ENCODE measurements around the gene PTRHD1. TPM values are rescaled to one million over a fixed set of nuclear protein-coding genes. Genes with fewer than 3 reads are reported as not detected.

Gene PTRHD1, protein sequence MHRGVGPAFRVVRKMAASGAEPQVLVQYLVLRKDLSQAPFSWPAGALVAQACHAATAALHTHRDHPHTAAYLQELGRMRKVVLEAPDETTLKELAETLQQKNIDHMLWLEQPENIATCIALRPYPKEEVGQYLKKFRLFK
- 41.9 and 51.6 TPM in 2 replicates for total RNA-seq (2014; rRNA removed; shearing (Covaris generic))

DNA sequence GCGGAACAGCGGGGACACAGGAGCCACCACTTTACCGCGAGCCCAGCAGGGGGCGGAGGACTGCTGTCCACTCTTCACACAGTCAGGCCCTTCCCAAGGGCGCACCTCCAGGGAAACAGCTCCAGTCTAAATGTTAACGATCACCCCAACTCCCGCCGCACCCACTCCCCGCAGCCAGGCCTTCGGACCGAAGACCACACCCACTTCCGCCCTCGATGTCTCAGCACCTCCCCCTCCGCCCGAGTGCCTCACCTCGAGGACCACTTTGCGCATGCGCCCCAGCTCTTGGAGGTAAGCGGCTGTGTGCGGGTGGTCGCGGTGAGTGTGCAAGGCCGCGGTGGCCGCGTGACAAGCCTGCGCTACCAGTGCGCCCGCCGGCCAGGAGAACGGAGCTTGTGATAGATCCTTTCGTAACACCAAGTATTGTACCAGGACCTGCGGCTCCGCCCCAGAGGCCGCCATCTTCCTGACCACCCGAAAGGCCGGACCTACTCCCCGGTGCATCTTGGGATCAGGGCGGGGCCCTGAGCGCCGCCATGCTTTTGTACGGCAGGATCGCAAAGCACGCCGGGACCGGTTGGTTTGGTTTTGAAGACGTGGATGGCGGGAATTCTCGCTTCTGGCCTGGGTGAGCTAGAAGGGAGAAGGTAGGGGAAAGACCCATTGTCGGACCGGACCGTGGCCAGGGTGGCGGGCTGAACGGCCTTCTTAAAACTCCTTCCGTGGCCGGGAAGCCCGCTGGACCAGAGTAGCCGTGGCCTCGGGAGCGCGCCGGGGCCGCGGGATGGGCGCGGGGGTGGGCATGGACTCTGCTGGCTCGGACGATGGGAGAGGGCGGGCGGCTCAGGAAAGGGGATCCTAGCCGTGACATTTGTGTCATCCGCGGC is at the start of gene PTRHD1, which contains the start of gene CENPO:
Gene PTRHD1, minus strand, starts transcription at position 518 of the 887 bp plus-strand sequence. Its CDS starts 14 bp downstream, at position 504.
Gene CENPO, plus strand, starts transcription at position 552 of the 887 bp plus-strand sequence. CDS start 495 bp downstream, outside the sequence.
- peak; percentile 96 for DNase-seq (ENCODE audit: low spot score)

DNA sequence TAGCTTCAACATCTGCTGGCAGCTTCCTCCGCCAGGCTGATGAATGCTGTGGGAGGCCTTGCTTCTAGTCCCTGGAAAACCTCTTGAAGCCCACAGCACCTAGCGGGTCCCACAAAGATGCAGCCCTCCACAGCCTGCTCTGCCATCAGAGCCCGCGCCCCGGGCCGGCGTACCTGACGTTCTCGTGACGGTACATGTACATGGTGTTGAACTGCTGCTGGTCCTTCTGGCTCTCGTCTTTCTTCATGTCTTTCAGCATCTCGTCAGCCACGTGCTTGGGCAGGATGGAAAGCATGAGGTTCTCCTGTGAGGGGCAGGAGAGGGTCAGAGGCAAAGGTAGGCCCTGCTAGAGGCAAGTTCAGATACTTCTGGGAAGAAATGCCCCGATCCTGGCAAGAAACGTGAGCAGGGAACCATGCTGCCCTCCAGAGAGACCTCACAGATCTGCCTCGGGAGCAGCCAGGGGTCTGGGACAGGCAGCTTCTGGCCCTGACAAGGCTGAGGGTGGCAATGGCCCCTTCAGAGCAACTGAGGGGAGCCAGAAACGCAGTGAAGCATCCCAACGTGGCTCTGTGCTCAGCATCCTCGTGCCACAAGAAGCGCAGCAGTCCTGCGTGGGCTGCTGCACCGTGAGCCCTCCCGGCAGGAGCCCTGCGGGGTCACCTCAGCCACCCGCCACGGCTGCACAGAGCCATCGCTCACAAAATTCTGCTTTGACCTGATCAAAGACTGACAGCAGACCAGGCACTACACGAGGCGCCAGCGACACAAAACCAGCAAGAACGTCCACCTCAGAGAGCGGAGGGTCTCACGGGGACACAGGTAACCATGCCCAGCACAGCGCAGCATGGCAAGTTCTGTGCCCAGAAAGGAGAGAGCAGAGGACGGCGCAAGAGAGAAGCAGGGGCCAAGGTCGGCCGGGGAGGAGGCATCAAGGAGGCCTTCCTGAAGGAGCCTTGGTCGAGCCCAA is 49.2 kb upstream of the PTRHD1 start:
- no peak for DNase-seq (ENCODE audit: low spot score)

DNA sequence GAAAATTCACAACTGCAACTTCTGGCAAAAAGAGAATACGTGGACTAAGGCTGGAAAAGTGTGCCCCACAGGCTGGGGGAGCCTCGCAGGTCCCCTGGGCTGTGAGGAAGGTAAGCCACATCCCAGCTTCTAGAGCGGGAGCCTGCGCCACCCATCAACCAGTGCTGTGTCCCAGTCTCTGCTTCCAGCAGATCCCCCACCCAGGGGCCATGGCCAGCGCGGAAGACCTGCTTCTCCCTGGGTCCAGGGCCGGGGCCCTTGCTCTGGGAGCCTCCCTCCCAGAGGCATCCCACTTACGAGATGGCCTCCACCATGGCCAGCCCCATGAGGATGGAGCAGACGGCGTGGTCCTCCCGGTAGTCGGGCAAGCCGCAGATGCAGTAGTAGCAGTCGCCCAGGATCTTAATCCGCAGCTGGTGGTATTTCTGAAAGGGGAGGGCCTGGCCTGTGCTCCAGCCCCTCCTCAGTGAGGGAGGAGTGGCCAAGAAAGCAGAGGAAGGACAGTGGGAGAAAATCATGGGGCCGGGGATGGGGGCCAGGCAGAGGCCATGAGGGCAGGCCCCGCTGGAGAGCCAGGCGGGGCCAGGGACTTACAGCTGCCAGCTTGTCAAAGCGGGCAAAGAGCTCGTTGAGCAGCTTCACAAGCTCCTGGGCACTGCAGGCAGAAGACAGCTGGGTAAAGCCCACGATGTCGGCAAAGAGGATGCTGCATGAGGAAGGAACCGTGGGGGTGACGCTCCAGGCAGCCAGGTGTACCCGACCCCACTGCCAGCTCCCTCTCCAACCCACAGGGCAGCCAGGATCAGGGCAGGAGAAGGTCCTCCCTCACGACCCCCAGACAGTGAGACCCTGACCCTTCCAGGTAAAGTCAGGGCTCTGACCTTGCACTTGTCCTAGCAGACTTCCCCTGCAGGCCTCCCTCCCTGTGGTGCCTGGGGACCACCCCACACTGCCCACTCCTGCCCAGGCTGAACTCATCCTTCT is 48.1 kb upstream of the PTRHD1 start:
- DNase-seq (ENCODE audit: low spot score) = no peak

DNA sequence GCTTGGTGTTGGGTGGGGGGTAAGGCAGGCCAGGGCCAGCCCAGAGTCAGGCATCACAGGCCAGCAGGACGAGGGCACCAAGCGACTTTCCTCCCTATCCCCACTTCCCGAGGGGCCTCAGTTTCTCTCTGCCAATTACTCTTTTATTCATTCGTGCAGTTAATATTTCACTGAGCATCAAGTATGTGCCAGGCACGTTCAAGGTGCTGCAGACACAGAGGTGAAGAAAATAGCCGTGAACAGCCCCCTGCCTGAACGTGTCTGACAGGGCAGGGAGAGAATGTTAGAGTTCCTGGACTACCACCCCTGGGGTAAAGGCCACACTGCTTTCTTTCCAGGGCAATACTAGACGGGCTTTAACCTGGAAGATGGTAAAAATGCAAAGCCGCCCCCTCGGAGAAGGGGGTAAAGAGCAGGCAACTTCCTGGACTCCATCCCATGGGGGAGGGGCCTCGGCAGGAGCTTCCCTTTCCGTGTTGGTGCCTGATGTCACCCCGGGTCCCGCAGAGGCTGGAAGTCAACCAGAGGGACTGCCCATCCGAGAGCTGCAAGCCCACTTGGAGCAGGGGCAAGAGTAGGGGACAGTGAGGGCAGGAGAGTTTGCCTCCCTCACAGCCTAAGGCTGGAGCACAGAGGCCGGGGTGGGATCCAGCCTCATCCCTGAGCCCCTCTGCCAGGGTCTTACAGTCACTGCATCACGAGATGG is 47.1 kb upstream of the PTRHD1 start:
- DNase-seq (ENCODE audit: low spot score) = no peak

DNA sequence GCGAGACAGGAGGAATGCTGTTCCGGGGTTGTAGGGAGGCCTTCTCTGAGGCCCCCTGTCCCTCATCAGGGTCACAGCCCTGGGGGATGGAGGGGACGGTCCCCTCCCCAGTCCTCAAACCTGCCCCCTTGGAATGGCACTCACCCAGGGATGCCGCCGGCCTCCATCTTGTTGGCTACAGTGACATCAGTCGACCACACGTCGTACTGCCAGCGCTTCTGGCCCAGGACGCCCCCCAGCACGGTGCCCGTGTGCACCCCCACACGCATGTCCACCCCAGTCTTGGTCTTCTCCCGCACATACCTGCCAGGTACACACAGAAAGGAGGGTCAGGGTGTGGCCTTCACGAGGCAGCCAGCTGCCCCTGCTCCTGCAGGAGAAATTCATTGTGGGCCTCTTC is 46.5 kb upstream of the PTRHD1 start:
- no peak for DNase-seq (ENCODE audit: low spot score)

DNA sequence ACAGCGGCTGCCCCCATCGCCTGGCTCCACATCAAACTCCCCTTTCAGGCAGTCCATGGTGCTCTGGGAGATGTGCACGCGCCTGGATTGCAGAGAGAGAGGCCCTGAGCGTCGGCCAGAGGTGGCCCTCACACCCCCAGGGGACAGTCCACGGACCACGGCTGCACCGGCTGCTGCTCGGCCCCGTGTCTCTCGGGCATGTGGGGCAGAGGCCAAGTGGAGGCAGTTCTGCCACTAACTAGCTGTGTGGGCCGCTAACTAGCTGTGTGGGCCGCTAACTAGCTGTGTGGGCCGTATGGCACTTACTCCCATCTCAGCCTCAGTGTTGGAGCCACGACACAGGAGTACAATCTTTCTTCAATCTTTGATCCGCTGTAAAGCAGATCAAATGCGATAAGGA is 45.4 kb upstream of the PTRHD1 start:
- no peak for DNase-seq (ENCODE audit: low spot score)

DNA sequence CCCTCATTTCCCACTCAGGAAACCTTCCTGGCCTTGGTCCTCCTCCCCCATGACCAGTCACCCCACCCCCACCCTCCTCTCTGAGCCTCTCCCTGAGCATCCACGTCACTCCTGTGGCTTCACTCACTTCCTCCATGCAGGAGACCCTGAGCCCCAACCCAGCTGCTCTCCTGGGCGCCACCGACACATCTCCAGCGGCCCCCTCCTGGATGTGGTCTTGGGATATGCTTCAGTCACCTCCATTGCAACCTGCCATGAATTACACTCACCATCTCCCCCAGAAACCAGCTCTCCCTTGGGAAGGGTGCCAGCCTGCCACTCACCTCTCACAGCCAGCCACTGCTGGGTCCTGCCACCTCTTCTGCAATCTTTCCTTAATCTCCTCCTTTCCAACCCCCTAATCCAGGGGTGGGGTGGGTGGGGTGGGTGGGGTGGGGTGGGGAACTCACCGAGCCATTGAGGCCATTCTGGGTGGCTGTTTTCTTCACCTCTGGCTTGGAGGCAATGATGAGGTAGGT is 44.9 kb upstream of the PTRHD1 start:
- no peak for DNase-seq (ENCODE audit: low spot score)

DNA sequence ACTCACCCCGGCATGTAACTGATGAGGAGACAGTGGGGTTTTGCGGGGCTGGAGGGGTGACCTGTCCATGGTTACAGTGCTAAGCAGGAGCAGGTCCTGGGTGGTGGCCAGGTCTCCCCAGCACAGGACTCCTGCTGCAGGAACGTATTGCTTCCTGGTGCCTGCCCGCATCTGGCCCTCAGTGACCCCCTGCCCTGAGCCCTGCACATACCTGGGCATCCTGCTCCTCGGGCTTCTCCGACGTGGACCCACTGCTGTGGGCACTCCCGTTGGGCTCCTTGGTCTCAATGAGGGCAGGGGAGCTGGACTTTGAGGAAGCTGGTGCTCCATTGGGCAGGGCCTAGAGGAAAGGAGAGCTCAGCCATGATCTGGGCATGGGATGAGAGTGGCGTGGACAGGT is 43.5 kb upstream of the PTRHD1 start:
- DNase-seq (ENCODE audit: low spot score) = no peak

DNA sequence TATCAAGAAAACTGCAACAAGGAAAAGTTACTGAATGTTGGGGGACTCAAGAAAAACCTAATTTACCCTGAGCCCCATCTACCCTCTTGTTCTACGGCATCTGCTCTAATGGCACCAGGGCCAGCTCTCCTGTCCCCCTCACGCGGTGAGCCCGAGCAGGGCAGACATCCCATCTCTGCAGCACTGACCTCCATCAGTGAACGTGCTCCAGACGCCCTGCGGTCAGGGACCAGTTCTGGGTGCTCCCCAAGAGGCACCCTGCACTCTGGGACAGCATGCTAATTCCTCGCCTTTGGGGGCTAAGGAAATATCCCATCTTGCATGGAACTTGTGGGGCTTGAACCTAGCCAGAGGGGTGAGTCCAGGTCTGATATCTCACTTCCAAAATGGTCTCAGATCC is 43.0 kb upstream of the PTRHD1 start:
- DNase-seq (ENCODE audit: low spot score) = no peak

DNA sequence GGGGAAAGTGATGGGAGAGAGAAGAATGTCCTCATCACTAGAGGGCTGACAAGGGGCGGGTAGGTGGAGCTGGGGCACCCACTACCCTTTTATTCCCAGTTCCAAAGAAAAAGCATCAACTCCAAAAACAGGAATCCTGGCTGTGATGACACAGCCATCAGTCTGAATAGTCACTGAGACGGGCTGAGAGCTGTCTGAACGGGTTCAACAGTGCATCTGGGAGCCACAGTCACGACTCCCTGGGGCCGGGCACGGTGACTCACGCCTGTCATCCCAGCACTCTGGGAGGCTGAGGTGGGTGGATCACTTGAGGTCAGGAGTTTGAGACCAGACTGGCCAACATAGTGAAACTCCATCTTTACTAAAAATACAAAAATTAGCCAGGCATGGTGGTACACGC is 42.2 kb upstream of the PTRHD1 start:
- peak; percentile 64 for DNase-seq (ENCODE audit: low spot score)

DNA sequence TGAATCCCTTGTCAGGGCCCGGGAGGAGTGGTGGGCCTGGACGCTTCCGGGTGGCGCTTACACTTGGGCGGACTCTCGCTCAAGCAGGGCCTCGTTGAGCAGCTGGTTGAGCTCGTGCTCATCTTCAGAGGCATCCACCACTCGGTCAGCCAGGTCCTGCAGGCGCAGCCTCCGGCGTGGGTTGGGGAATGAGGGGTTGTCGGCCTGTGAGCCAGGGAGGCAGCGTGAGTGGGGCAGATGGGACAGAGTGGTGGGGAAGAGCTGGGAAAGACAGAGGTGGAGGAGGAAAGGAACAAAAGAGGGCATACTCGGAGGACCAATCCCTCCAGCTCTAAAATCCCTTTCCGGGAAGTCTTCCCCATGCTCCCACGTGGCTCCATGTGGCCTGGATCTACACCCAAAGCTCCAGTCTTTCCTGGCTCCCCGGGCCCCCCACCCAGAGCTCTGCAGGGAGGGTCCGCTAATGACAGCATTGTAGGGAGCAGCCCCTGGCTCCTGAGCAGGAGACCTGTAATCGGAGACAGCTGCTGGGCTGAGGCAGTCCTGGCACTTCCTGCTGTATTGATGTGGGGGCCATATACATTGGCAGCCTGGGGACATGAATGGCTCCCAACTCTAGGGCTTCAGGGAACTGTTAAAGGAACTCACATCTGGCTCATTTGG is 41.7 kb upstream of the PTRHD1 start:
- no peak for DNase-seq (ENCODE audit: low spot score)

DNA sequence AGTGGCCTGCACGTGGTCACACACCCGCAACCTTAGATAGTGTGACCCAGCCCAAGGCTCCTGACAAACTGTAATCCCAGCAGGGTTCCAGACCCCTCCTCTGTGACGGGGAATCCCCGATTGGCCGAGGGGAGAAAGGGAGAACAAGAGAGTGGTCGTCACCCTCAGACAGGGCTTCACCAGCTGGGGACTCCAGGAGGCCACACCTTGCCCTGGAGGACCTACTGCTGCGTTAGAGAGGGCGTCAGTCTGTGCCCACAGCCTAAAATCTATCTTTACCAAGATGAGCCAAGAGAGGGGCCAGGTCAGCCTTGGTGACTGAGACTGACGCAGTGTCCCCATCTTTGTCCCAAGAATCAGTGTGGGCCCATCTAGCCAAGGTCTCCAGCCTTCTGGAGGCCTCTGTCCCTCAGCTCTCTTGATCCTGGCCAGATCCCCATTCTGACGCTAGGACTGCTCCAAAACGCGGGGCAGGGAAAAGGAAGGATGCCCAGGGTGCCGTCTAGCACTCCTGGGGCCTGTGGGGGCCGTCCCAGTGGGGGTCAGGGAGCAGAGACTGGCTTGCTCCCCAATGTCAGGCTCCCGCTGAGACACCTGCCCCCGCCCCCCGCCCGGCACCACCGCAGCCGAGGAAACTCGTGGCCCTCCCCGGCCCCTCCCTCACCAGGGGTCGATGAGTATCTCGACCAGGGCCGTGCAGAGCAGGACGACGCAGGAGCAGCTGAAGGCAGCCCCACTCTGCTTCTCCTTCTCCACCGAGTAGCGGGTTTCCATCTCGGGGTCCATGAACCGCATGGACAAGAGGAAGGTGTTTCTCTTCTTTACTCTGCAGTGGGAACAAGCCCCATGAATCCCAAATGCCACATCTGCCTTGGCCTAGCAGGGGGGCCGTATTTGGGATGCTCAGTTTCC is 40.9 kb upstream of the PTRHD1 start:
- DNase-seq (ENCODE audit: low spot score) = no peak

DNA sequence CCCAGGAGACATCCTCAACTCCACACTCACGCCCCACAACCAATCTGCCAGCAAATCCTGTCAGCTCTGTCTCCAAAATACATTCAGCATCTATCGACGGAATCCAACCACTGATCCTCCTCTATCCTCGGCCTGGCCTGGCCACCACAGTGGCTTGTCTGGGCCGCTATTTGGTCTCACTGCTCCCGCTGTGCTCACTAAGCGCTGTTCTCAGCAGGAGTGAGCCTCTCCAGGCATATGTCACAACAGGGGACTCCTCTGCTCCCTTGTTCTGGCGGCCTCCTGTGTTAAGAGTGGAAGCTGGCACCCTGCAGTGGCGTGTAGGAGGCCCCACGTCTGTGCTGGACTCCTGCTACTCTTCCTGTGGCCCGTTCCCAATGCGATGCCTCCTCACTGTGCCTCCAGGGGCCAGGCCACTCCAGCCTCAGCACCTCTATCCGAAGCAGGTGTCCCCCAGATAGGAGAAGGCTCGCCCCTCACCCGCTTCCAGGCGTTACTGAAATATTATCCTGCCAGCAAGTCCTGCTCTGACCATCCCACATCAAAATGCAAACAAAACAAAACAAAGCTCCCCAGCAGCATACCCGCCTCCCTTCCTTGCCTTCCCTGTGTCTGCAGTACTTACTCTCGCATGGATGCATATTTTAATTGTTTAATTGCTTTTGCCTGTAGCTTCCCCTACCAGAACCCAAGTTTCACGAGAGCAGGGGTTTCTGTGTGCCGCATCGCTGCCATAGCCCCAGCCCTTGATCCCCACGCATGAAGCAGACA is 39.9 kb upstream of the PTRHD1 start:
- DNase-seq (ENCODE audit: low spot score) = no peak

DNA sequence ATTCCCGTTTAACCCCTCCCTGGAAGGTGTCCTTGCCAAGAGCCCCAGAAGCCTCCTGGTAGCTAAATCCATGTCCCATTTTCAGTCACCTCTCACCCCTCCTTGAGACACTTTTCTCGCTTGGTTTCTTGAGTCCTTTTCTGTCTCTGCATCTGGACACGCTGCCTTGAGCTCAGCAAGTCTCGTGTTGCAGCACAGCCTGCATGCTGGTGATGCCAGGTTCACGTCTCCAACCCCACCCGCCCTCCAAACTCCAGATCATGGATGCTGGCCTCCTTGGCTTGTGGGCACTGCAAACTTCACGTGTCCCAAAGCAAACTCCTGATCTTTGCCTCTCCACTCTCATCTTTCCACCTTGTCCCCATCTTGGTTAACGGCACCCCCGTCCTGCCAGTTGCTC is 39.3 kb upstream of the PTRHD1 start:
- DNase-seq (ENCODE audit: low spot score) = no peak

DNA sequence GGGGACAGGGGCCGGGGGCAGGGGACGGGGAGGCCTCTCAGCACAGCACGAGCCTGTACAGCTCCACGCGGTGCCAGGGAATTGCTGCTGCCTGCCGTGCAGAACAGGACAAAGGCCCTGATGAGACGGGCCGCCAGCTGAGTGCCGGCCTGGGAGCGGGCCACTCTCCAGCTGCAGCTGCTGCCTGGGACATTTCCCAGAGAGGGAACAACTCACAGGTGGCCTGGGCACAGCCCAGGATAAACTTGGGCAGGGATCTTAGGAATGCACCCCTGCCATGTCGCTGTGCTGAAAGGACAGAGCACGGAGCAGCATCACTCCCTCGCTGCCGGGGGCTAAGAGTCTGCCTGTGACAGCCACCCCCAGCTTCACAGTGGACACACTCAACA is 38.9 kb upstream of the PTRHD1 start:
- DNase-seq (ENCODE audit: low spot score) = no peak

DNA sequence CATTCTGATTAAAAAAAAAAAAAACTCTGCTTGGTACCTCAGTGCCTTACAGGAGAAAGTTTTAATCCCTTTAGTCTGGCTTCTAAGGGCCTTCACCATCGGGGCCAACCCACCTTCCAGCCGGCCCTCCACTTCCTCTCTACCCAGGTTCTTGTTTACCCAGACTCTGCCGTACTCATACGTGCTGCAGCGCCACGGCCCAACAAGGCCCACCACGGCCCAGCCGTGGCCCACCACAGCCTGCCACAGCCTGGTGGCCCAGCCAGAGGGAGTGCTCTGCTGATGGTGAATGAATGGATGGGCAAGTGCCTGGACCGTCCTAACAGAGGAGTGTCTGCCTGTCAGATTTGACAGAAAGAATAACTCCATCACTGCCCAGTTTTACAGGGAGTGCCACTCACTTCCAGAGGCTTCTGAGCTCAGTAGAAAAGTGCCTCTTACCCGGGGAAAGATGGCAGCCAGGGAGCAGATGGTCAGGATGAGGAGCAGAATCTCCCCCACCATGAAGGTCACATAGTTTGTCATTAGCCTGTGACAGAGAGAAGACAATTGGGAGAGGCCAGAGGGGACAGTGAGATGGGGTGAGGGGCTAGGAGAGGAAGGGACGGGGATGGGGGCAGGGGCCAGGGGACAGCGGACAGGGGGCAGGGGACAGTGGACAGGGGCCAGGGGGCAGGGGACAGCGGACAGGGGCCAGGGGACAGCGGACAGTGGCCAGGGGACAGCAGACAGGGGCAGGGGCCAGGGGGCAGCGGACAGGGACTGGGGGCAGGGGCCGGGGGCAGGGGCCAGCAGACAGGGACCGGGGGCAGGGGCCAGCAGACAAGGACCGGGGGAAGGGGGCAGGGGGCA is 38.3 kb upstream of the PTRHD1 start:
- no peak for DNase-seq (ENCODE audit: low spot score)

DNA sequence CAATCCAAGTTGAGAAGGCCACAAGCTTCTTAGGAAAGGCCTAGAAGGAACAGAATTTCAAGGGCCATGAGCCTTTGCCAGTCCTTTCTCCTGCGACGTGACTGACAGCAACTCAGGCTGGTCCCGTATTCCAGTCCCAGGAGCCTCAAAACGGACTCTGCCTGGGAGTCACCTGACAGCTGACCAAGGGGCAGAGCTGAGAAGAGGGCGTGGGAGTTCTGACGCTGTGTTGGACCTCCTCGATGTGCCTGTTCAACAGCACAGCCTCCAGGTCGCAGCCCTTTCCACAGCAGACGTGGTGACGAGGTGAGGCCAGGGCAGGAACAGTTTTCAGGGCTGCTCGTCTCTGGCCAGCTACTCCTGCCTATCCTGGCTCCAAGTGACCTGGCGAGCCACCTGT is 37.6 kb upstream of the PTRHD1 start:
- DNase-seq (ENCODE audit: low spot score) = no peak
